ENCODE measurements around the gene ARMH4.

ARMH4 gene

DNA sequence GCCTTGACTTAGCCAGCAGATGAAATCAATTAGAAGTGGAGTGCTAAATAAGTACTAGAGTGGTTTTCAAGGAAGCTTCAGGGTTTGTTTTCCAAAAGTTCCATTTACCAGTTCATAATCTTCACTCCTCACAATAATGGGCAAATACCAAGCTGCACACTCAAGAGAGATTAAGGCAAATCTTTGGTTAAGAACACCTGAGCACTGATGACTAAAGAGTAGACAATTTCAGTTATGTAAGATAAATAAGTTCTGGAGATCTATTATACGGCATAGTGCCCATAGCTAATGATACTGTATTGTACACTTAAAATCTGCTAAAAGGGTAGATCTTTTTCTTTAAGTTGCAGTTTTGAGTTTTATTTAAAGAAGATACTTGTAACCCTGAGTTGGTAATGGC, 125.0 kb downstream of the ARMH4 start:
- DNase-seq, result no peak

DNA sequence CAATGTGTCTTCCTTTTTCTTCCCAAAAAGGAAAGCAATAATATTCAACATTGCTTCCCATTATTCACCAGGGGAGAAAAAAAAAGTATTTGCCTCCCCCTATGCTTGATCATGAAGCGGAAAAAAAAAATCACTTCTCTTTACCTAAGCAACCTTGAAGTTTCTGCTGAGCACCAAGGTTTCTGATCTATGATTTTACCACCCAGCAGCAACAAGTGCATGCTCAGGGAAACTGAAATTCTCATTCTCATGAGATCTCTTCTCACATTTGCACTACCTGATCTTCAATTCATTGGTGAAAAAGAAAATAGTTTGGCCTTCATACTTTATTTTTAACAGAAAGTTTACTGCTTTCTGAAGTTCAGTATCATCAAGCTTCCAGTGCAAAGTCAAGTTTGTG, 125.8 kb downstream of the ARMH4 start:
- DNase-seq, result no peak

DNA sequence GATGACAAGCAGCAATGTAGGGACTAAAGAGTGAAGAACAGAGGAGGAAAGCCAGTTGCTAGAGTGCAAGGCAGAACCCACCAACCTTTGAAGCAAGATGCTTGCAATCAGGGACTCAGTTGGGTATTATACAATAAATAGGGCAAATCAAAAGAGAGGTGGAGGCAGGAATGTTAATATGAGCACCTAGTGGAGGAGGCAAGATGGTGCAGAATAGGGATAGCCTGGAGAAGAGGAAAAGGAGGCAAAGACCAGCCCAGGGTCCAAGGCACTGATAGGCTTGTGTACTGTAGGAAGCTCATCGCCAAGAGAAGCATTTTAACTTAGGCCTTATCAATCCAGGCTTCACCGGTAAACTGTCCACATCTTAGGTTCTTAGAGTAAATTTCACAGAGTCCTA, 137.2 kb downstream of the ARMH4 start:
- DNase-seq, result no peak

DNA sequence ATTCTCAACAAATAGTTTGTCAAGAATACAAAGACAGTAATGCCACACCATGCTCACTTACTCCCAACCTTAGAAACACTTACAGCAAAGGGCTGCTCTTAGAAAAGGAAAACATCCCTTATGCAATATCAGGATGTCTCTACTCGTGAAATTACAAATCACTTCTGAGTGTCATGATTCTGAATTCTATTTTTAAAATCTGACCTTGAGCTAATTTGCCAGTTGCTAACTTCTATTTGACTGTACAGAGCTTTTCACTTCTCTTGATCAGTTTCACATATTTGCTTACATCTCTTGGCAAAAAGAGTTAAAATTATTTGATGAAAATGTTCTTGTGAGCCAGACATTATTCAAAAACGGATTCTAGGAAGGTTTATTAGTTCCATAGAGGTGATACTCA, 149.4 kb downstream of the ARMH4 start:
- DNase-seq, result no peak

DNA sequence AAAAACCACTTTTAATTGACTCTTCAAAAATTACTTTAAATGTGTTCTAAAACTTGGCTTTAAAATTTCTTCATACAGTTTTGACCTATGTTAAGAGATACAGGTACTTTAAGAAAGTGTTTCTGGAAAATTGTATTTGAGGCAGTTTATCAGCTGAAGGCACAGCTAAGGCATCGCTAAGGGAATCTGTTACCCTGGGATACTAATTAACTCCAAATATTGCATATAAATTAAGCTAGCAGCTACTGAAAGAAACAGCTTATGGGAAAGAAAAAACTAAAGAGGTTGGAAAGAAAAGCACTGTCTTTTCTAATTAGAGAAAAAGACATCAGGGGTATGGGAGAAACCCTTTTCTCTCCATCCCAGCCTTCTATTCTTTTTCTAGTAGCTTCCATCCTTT, 152.0 kb downstream of the ARMH4 start:
- no peak for DNase-seq

DNA sequence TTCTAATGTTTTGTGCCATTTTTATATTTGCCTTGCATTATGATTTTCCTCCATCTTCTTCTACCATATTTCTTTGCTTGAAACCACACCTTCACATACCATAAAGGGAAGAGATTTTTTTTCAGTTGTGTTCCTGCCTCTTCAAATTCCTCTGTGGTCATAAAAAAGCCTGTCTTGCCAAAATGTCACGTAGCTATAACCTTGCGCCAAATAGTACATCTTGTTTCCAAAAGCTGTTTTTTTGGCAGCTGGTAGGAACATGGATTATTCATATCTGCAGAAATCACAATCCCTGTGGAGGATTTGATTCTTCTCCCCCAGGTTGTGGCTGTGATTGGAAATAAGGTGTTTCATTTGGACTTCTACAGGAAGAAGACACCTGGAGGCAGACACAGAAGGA, 152.5 kb downstream of the ARMH4 start:
- DNase-seq, result no peak

DNA sequence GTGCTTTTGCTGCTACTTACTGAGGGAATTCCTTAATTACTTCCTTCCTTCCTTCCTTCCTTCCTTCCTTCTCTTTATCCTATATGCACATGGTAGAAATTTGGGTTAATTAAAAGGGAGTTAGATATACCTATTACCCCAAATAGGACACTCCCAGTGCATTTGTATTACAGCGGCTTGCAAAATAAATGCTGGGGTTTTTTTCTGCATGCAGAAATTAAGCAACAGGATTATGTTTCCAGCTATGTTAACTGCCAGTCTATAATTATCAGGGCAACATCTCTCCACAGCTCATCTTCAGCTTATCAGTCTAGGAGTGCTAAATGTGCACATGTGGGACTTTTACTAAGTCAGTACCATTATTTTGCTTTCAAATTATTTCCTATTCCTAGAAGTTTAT, 153.2 kb downstream of the ARMH4 start:
- no peak for DNase-seq

DNA sequence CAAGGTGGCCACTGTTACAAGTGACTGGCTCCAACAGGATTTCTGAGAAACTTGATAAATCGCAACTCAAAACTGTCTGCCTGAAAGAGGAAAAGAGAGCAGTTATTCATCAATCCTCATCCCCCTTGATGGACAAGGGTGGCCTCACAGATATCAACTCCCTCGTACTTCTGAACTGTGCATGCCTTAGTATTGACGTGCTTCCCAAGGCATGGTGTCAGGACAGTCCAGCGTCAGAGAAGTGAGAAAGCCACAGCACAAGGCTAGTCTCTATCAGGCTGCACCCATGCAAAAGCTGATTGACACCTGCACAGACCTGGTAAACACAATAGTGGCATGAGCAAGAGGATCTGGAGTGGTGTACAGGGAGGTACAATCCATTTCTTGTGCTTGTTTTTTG, 160.7 kb downstream of the ARMH4 start:
- DNase-seq, result no peak

DNA sequence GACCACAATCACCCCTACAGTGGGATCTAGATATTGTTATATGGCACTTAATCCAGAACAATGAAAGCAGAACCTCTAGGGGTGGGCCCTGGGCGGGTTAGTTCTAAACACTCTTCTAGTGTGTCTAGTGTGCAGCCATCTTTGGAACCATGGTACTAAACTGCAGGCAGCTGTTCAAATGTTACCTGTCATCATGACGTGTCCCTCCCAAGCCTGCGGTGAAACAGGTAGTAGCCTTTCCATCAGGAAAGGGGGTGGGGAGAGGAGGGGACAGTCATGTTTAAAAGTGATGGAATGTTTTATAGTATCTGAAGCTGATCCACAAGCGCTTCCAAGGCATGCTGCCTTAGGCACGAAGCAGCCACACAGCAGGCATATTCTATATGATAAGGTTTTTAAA, 163.6 kb downstream of the ARMH4 start:
- DNase-seq, result no peak

DNA sequence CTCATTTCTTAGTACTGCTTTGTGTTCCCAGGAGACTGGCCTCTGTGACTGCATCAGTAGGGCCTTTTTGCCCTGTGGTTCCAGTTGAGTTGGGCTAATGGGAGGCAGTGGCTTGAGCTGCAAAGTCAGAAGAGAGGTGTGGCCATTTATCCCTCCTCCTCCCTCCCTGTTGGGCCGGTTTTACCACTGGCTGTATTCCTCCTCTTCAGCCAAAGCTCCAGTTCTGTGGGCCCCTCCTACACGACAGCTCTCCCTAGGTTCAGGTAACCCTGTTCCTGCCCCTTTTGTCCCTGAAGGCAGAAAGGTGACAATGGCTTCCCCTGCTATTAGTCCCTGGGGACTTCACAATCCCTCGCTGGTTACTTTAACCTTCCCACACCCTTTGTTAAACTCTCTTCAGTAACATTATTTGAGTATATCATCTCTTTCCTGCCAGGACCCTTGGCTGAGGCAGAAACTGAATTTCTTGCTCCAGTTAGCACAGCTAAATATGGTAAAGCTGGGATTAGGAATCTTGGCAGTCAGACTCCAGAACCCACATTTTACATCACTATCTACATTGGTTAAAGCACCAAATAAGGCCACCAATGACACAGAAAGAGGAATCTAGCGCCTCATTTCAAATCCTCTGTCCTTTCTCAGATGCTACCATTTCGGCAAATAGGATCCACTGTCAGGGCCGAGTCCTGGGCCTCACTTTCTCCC, 164.3 kb downstream of the ARMH4 start:
- no peak for DNase-seq

DNA sequence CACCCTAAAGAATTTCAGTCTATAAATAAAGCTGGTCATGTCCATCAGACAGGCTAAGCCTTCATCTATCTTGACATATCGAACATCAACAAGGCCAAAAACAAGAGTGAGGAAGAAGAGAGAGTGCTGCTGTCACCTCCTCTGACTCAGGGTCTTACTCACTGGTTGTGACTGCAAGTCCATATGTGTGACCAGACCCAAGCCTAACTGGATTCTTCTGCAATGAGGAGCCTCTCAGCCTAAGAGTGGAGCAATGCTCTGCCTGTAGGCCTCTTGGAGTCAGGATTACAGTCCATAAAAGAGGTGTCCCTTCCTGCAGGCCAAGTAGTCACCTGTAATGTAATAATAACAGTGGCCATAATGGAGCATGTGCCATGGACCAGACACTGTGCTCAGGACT, 165.0 kb downstream of the ARMH4 start:
- no peak for DNase-seq

DNA sequence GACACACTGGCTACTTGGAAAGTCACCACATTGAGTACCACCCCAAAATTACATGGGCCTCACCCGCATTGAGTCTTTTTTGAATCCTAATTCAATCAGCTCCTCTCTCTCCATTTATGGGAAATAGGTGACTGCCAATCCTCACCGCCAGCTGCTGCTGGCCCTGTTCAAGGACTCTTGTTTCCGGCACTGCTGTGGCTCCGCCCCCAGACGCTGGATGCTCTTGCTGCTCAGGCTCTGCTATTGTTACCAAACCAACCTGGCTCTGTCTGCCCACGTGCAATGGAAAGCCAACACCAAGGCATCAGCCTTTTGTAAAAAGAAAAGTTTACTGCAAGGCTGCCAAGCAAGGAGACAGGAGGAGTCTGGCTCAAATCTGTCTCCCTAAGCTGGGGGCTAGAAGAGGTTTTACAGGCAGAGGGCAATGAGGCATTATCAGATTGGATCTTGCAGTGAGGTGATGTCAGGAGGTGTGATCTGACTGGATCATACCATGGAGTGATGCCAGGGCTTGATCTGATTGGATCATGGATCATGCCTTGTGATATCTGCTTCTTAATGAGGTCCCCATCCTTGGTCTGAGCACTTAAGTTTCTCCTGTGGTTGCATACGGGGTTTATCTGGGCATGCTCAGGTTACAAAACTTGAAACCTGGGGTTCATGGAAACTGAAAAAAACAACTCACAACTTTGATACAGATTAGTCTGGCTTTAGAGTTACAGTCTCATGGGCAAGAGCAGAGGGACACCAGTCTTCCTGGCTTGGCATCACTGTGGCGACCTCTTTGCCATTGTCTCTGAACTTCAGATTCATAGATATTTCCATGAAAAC, 169.0 kb downstream of the ARMH4 start:
- peak; percentile 69 for DNase-seq

DNA sequence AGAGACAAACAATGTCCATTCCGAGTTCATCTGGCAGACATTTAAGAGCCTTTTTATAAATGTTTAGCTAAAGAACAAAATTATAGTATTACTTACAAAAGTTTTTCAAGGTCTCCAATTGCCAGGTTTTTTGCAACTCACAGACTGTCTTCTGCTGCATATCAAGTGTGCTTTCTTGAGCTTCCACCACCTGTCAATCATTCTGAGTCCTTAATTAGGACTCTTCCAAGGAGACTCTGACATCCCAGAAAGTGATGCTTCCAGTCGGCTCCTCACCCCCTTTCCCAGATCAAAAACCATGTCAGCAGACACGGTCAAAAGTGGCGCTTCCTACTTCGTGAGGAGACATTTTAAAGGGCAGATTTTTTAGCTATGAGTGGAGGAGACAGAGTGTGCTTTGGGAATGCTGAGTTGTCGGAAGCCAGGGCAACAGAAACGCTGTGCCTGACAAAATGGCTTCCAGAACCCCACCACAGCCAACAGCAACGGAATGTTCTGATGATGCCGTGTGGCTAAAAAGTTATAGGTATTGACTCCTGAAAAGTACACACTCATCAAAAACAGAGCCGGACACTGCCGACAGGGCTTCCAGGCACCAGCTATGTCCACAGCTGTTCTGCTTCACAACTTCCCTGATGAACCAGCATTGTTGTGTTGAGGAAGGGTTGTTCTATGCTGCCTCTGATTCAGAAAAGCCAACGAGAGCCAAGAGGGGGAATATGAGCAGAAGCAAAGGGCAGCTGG, 170.0 kb downstream of the ARMH4 start:
- DNase-seq, result no peak

DNA sequence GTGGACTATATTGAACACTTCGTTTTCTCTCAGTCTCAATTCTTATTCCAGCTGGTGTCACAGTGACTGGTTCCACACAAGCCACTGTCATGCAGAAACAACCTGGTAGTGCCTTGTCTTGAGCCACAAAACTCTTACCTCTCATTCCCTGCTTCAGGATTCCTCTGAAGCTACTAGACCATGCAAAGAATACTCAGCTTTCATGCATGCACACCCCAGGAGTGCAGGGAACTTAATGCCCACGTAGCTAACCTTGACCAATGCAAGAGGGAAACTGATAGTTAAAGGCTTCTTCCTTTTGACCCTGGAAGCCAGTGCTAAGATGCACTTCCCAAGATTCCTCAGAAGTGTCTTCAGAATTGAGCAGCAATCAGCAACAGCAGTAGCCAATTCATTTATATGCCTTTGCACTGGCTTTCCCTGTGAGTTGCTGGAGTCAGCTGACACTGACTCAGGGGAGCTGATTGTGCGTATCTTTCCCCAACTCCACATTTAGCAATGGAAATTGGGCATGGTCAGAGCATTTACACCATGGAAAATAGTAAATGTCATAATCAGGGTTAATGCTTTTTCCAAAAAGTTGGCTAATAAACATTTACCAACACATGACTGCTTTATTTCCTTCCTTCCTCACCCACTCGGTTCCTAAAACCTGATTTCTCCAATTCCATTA, 172.5 kb downstream of the ARMH4 start:
- DNase-seq, result no peak

DNA sequence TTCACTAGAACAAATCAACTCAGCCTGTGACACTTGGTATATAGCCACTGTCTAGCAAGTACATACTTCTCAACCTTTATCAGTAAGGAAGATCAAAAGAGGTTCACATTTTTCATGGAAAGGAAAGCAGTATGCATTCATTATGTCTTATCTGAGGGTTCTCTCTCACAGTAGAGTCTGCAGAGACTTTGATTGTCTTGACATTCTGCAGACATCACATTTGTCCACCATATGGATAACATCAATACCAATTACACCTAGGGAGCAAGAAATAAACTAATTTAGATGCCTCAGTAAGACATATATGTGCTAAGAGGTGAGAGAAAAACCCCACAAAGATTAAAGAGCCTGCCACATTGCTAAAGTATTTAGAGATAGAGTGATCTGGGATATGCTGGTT, 175.3 kb downstream of the ARMH4 start:
- DNase-seq, result no peak

DNA sequence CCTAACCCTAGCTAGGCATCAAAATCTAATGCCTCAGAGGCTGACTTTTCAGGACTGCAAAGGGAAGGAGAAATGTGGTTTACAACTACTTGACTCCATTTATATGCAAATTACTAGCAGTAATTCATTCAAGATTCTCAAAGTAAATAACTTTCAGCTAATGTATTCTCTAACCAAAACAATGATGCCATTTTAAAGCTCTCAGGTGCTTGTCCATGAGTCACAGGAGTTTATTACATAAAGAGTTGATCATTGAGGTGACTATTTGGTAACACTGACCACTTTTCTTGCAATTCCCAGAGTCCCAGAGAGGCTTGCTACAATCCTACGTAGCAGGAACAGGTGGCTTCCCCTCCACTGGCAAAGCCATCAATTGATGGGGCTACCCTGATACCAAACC, 177.1 kb downstream of the ARMH4 start:
- DNase-seq, result no peak

DNA sequence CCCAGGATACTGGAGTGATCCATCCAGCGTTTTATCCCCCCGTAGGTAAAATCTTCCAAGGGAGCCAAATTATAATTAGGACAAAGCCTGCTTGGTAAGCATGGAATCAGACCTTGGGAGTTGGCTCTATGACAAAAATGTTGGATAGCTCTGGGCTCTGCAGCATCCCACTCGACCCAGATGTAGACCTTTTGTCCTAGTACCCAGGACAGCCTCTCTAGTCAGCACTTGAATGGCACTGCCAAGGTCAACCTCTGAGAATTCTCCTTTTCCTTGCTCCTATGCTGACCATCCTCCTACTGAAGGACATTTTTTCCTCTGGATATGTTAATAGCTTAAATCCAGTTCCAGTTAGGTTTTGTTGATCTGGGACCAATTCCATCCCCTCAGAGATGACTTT, 181.4 kb downstream of the ARMH4 start:
- DNase-seq, result no peak

DNA sequence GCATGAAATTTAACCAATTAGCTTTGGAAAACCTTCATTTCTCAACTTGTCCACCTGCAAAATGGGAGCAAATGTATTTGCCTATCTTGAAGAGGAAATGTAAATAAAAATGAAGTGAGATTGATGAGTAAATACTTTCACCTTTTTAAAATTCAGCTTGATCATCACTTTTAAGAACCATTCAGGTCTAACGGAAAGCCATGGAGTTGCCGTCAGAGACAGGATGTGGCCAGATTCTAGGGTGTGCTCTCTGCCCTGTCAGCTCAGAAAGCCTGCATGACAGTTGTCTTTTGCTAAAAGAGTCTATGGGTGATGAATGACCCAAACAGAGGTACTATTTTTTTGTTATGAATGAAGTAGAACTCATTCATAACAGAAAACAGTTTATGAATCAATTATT, 181.8 kb downstream of the ARMH4 start:
- no peak for DNase-seq

DNA sequence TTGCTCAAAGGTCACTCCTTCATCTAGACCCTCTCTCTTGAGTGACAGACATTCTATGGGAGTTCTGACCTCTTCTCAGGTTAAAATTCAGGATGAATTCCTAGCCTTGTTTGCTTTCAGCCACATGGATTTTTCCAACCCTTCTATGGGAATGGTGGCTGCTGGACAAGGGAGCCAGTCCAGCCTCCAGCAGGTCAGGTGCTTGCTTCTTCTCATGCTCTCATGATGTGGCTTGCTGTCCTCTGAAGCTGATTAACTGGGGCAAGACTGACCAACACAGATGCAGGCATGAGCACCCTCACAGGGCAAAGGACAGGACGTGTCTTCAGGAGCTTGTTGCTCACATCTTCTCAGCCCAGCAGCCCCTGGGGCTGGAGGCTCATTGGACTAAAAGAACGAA, 188.9 kb downstream of the ARMH4 start:
- DNase-seq, result no peak

DNA sequence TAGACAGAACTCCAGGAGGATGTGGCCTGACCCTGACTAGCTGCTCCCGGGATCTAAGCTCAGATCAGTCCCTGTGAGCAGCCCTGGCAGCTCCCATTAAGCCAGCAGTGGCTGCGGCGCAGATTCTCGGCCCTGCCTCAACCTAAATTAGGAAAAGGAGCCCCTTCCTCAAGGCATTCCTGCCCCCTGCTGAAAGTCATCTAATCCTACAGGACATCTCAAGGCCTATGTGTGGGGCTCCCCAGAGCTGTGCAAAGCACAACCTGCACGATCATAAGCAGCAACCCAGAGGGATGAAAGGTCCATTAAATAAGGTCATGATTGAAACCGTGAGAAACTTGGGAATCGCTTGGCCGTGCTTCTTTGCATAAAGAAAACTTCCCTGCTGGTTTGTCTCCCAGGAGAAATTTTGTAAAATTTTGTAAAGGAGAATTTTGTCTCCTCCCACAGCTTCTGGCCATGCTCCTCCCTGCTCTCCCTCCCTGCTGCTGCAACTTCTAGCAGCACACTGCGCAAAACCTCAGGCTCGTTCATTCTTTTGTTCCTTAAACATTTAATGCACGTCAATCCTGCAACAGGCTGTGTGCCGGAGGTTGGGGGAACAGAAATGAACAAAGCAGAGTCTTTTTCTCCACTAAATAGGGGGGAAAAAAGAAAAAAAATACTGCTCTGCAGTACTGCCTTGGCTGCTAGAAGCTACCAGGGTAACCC, 189.5 kb downstream of the ARMH4 start:
- no peak for DNase-seq

DNA sequence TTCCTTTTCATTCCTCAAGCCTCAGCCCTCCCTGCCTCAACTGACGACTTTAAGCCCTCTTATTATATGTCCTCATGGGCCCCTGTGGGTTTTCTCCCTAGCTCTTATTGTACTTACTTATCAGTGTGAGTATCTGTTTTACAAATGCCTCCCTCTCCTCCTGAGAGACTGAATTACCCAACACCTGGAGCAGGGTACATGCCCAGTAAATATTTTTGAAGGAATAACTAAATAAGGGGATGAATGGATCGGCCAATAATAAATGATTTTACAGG, 190.3 kb downstream of the ARMH4 start:
- no peak for DNase-seq

DNA sequence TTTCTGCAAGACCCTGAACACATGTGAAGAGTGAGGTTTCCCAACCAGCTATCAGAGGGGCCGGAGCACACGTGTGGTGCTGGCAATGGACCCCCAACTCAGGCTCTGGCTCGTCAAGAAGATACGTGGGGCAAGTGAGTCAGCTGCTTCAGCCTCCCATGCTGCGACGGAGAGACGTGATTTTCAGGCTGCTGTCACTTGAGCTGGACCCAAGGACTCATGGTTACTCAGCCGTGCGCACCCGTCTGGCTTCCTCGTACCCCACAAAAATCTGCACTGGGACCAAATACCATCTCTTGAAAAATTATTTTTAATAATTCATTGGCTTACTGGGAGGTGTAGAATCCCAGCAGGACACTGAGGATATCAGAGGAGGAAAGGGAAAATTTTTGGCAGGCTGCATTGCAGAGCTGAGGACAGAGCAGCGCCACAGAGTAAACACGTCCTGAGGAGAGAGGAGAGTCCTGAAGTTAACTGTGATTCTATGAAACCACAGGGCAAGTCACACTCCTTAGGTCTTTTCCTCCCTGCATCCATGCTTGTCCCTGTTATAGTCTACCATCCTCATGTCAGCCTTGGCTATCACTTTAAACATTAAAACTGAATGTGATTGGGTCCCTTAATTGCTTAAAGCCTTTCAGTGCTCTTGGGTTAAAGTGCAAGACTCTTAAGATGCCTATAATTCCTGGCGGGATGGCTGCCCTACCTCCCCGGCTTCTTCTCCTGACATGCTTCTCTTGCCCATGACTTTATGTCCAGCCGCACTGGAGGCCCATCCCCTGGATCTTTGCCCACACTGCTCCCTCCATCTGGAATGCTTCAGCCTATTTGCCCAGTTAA, 190.8 kb downstream of the ARMH4 start:
- DNase-seq, result no peak

Data from NCI-H510A (cell line).